GM12874 (cell line): ENCODE results near the gene ACTL8.

Source experiments
- TF ChIP-seq, protein P1 (sequence below): IDR thresholded peaks from 2 replicates; pipeline ENCODE4 v1.5.1; 2011; ENCODE audit warnings: low read depth, mild to moderate bottlenecking, control low read depth, low read length, moderate library complexity; ENCODE audit not compliant: insufficient read depth

ACTL8 gene

DNA sequence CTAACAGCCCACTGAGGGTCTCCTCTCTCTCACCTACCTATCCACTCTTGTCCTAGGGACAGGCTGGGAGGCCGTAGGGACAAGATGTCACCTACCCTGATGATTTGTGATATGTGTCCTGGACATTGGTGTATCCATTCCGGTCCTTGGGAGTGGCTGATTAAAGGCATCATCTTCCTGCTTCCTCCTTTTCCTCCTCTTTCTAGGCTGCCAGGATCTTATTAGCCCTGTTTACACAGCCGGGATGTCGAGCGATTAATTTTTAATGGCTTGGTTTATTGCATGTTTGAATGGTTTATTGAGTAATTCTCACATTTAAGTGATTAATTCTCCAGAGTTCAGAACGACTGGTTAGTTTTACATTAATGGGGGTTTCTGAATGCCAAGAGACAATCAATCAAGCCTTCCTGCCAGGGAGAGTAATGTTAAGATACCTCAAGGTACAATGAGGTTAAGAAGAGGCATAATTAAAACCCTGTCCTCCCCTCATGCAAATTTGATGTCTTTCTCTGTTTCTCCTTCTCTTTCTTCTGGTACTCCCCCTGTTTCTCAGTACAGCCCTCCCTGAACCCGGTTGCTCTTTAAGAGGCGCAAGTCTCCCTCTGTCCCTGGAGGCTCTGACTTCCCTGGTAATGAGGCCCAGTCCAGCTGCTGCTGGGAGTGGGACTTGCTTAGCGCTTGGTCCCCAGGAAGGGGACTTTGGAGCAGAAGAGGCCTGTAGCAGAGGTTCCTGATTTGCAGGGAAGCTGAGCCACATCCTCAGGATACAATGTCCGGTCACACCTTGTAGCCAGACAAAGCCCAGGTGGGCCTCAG lies 50.9 kb downstream of the ACTL8 start:
- TF ChIP-seq, protein P1, sequence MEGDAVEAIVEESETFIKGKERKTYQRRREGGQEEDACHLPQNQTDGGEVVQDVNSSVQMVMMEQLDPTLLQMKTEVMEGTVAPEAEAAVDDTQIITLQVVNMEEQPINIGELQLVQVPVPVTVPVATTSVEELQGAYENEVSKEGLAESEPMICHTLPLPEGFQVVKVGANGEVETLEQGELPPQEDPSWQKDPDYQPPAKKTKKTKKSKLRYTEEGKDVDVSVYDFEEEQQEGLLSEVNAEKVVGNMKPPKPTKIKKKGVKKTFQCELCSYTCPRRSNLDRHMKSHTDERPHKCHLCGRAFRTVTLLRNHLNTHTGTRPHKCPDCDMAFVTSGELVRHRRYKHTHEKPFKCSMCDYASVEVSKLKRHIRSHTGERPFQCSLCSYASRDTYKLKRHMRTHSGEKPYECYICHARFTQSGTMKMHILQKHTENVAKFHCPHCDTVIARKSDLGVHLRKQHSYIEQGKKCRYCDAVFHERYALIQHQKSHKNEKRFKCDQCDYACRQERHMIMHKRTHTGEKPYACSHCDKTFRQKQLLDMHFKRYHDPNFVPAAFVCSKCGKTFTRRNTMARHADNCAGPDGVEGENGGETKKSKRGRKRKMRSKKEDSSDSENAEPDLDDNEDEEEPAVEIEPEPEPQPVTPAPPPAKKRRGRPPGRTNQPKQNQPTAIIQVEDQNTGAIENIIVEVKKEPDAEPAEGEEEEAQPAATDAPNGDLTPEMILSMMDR: no peak

DNA sequence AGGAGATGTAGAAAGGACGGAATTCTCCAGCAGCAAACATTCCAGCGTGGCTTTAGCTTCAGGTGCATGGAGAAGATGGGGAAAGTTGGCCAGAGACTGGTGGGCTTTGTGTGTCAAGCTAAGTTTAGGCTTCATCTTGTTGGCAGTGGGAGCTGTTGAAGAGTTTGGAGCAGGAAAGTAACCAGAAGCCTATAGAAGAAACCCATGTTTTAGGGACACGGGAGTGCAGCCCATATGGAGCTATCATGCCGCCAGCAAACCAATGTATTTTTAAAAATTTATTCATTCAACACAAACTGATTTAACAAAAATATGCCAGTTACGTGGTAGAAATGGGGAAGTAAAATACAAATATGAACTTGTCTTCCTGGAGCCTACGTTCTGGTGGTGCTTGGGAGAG lies 53.7 kb downstream of the ACTL8 start:
- TF ChIP-seq, protein P1: no peak

DNA sequence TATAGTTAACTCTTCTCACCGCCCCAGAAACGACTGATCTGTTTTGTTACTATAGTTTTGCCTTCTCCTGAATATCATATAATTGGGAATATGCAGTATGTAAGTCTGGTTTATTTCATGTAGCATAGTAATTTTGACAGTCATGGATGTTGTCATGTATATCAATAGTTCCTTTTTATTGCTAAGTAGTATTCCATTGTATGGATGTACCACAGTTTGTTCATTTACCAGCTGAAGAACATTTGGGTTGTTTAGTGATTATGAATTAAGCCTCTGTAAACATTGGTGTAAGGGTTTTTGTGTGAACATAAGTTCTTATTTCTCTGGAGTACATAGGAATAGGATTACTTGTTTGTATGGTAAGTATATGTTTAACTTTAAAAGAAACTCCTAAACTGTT lies 55.5 kb downstream of the ACTL8 start:
- TF ChIP-seq, protein P1: no peak

DNA sequence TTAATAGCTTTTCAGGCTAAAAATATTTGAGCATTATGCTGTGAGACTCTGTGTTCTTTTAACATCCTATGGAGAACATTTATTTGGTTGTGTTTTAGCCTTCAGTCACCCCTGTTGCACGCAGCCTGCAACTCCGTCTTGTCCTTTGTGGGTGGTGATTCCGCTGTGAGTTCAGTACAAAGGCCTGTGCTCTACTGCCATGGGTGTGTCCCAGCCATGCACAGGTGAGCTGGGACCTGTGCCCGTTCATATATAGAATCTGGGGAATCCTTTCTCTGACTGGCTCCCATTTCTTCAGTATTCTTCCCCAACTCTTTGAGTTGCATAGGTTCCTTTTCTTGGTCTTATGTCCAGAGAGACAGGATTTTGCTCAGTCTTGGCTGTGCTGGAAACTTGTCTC lies 61.4 kb downstream of the ACTL8 start:
- TF ChIP-seq, protein P1: no peak

DNA sequence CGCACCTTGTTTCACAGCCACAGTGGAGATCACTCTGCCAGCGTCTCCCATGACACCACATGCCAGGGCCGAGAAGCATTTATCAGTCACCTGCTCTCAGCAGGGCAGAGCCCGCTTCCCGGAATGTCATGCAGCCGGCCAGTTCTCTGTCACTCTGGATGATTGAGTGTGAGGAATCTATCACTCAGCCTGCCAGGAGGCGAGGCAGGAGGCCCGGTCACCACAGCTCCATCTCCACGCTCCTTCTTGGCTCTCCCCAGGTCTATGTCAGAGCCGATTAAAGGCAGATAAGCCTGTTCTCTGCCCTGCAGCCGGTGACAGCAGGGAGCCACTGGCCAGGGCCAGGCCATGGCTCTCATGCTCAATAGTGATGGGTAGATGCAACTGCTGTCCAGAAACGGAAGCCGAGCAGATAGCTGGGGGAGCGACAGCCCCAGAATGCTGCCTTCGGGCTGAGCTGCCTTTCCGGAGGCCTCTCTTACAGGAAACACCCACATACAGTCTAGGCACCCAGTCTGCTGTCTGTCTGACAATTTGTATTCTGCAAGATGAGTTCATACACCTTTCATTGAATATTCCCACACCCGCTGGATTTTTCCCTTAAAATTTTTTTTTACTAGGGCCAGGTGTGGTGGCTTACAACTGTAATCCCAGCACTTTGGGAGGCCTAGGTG lies 64.1 kb downstream of the ACTL8 start:
- TF ChIP-seq, protein P1: no peak

DNA sequence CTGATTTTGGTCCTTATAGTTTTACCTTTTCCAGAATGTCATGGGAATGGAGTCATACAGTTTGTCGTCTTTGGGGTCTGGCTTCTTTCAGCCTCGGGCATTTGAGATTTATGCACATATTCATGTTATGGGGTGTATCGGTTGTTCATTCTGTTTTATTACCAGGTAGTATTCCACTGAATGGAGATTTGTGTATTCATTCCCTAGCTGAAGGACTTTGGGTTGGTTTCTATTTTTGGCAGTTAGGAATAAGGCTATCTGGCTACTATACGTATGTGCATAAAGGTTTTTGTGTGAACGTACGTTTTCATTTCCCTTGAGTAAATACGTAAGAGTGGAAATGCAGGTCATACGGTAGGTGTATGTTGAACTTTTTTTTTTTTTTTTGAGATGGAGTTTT lies 65.1 kb downstream of the ACTL8 start:
- TF ChIP-seq, protein P1: no peak

DNA sequence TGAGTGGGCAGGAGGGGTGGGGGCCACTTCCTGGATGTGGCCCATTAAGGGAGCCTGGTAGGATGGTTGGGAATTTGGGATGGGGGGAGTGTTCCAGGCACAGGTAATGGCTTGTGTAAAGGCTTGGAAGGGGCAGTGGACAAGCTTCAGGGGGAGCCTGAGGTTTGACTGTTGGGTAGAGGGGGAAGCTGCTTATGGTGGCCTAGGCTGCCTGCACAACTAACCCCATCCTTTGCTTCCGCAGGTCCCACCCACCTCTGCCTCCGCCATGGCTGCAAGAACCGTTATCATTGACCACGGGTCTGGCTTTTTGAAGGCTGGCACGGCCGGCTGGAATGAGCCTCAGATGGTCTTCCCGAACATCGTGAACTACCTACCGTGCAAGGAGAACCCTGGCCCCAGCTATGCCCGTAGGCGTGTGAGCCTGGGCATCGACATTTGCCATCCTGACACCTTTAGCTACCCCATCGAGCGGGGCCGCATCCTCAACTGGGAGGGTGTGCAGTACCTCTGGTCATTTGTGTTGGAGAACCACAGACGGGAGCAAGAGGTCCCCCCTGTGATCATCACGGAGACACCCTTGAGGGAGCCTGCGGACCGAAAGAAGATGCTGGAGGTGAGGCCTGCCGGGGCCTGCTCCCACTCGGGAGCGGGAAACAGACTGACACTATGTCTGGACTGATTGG lies 67.8 kb downstream of the ACTL8 start:
- TF ChIP-seq, protein P1: no peak
